Measurements from ENCODE around the gene ZFPM1.

DNA sequence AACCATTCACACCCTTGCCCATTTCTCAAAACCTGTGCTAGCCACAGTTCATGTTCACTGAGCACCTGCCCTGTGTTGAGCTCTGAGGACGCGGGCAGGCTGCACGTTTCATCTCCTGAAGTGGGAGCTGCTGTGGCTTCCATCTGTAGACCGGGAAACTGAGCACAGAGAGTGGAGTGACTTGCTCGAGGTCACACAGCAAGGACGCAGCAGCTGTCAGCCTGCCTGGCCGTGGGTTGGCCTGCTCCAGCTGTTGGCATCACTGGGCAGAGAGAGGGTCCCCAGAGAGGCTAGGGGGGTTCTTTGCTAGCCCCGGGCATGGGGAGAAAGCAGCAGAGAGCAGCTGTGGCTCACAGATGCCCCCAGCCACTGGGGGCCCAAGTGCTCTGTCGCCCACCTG lies 28.8 kb downstream of the ZFPM1 start:
- TF ChIP-seq, protein P1, sequence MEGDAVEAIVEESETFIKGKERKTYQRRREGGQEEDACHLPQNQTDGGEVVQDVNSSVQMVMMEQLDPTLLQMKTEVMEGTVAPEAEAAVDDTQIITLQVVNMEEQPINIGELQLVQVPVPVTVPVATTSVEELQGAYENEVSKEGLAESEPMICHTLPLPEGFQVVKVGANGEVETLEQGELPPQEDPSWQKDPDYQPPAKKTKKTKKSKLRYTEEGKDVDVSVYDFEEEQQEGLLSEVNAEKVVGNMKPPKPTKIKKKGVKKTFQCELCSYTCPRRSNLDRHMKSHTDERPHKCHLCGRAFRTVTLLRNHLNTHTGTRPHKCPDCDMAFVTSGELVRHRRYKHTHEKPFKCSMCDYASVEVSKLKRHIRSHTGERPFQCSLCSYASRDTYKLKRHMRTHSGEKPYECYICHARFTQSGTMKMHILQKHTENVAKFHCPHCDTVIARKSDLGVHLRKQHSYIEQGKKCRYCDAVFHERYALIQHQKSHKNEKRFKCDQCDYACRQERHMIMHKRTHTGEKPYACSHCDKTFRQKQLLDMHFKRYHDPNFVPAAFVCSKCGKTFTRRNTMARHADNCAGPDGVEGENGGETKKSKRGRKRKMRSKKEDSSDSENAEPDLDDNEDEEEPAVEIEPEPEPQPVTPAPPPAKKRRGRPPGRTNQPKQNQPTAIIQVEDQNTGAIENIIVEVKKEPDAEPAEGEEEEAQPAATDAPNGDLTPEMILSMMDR (IDR thresholded peaks at IDR 0.05; ENCODE audit: low read depth, low read length), result no peak
- TF ChIP-seq EZH2phosphoT487 (IDR thresholded peaks at IDR 0.05; ENCODE audit: low read depth), result no peak

Measured in OCI-LY3 (cell line).